ENCODE measurements around the gene KCNH2. TPM values are rescaled to one million over a fixed set of nuclear protein-coding genes. Genes with fewer than 3 reads are reported as not detected.

KCNH2 gene
- total and polyA plus RNA-seq, 2 of the 8 experiments (the other 6 are each of a cell fraction or from before 2014, with no cell fraction given): 8.0 to 15.0 TPM

GRCh38 chr7:151019130-151019447 lies 41.0 kb upstream of the KCNH2 start (continued):
- TF ChIP-seq CHD7 (IDR thresholded peaks at IDR 0.05; ENCODE audit: insufficient replicate concordance, low read length): no peak
- TF ChIP-seq CEBPB (IDR thresholded peaks at IDR 0.05; ENCODE audit: low read depth, low read length): no peak
- no peak for TF ChIP-seq BCL11A (IDR thresholded peaks at IDR 0.05; ENCODE audit: low read depth in 2 of 2, low read length in 2 of 2)
- no peak for TF ChIP-seq SRF (IDR thresholded peaks at IDR 0.05; ENCODE audit: low read depth, low read length)
- TF ChIP-seq TAF7 (optimal IDR thresholded peaks at IDR 0.05; ENCODE audit: borderline replicate concordance, low read depth, low read length): no peak
- TF ChIP-seq ASH2L (IDR thresholded peaks at IDR 0.05; ENCODE audit: low read length): no peak
- no peak for TF ChIP-seq SIX5 (IDR thresholded peaks at IDR 0.05; ENCODE audit: low read depth, low read length)
- no peak for TF ChIP-seq SP1 (IDR thresholded peaks at IDR 0.05; ENCODE audit: low read depth, low read length)
- no peak for TF ChIP-seq BACH1 (IDR thresholded peaks at IDR 0.05; ENCODE audit: low read length)
- no peak for TF ChIP-seq HDAC6 (IDR thresholded peaks at IDR 0.05; ENCODE audit: low read depth, low read length)
- TF ChIP-seq RNF2 (IDR thresholded peaks at IDR 0.05; ENCODE audit: borderline replicate concordance, low read depth, low read length, missing control alignments, poor library complexity, severe bottlenecking): no peak
- no peak for TF ChIP-seq POLR2AphosphoS5 (IDR thresholded peaks at IDR 0.05; ENCODE audit: low read depth, low read length)
- TF ChIP-seq, protein P1, sequence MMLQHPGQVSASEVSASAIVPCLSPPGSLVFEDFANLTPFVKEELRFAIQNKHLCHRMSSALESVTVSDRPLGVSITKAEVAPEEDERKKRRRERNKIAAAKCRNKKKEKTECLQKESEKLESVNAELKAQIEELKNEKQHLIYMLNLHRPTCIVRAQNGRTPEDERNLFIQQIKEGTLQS (IDR thresholded peaks at IDR 0.05; ENCODE audit: insufficient read depth, low read depth, low read length): no peak

All from H1 (cell line).